Eye (tissue), 1 donor: Measurements from ENCODE around the gene DOCK6.
A peak's percentile ranks its signal among the peaks of the same experiment; 100 is the strongest.
"Not testable (repeated sequence)": the region's sequence is repeated elsewhere in the genome, so short reads cannot be mapped to it uniquely, and the experiment has no call there.

Experiments
- DNase-seq: peaks from one replicate; pipeline ENCODE4 v3.0.0-alpha.2; 2015

The DOCK6 gene

DNA sequence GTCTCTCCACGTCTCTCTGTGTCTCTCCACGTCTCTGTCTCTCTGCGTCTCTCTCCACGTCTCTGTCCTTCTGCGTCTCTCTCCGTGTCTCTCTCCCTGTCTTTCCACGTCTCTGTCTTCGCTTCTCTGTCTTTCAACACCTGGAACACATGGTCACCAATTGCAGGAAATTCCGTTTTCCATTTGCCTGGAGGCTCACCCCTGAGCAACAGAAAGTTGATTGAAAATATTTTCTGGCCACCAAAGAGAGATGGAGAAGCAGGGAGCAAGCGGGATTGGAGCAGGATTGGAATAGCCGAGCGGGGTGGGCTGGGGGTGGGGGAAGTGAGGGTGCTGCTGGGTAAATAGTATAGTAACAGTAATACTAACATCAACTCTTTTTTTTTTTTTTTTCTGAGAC, 66.6 kb downstream of the DOCK6 start:
- DNase-seq = no peak

DNA sequence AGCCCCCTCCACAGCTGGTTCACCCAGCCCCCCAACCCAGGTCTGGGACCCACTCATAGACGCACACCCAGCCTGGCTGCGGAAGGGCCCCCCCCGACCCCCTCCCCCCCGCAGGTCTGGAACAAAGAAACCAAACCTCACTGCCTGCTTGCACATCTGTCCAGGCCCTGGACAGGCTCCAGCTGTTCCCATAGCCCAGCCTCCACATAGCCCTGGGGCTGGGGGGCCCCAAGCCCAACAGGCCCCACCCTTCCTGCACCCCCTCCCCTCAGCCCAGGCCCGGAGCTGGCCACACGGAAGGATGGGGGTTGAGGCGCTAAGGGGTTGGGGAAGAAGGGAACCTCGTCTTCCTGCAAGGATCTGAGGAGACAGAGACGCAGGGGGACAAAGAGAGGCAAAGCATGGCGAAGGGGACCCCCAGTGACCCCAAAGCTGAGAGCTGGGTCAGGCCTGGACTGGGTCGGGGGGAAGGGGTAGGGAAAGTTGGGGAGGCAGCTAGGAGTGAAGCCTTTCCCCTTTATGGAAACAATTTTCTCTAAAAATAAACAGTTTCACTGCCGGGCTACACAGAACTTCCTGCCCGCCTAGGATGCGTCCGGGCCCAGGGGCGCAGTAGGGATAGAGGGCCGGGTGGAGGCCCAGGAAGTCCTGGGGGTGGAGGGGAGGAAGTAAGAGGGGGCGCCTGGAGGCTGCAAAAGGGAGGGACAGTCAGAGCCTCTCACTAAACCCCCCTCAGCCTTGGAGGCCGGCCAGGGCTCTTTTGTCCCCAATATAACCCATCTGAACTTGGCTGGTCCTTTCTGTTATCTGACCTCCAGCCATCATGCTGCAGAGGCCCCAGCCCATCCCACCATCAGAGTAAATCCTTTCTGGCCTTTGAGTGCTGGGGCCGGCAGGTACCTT, 67.4 kb downstream of the DOCK6 start:
- peak; percentile 58 for DNase-seq

DNA sequence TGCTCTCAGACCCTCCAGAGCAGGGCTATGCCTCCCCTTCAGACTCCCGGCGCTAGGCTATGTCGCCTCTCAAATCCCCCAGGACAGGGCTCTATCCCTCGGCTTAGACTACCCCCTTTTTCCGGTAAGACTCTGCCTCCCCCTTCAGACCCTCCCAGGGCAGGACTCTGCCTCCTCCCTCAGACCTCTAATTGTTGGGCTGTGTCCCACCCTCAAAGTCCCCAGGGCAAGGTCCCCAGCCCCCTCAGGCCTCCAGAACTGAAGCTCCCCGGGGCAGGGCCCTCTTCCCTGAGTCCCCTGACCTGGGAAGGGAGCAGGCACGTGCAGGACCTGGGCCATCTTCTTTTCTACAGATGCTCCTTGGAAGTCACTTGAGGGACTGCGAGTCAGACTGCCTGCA, 68.2 kb downstream of the DOCK6 start:
- no peak for DNase-seq

DNA sequence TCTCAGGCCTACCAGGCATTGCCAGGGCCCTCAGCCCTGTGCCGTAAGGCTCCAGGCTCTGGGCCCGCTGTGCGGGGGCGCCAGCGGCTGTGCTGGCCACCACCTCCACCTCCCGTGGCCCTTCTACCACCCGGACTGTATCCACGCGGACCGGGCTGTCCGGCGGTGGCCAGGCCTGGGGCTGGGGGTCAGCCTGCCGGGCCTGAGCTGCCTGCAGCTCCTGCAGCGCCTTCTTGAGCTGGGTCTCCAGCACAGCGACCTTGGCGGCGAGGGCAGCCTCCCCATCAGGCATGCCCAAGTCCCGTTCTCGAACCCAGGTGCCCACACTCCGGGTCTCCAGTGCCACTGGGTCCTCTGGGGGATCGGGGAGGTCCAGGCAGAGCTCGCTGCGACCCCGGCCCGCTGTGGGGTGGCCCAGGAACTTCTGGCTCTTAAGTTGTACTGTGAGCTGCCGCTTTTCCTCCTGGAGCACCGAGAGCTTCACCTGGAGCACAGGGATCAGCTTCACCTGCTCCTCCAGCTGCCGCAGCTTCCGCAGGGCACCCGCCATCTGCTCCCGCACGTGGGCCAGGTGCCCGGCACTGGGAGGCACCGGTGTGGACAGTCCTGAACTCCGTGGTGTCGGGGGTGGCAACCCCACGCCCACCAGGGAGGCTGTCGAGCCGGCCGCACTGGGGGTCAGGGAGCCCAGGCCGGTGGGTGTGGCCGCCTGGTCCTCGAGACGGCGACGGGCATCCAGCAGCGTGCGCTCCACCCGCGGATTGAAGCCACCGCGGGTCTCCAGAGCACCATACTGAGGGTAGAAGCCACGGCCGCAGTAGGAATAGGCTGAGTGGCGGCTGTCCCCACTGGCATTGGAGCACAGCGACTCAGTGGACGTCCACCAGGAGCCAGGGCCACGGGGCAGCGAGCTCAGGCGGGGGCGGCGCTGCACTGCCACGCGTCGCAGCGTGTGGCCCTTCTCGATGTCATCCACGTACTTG, 69.1 kb downstream of the DOCK6 start:
- no peak for DNase-seq

DNA sequence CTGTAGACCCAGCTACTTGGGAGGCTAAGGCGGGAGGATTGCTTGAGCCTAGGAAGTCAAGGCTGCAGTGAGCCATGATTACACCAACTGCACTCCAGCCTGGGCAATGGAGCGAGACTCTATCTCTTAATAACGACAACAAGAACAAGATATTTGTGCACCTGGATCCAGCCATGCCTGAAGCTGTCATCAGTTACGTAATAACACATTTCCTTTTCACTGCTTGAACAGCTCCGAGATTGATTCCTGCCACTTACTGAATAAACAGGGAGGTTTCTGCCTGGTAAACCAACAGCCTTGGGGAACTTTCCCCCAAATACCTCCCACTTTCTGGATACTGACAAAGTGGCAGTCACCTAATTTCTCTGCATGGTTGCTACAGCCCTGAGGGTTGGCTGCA, 70.4 kb downstream of the DOCK6 start:
- DNase-seq = no peak

DNA sequence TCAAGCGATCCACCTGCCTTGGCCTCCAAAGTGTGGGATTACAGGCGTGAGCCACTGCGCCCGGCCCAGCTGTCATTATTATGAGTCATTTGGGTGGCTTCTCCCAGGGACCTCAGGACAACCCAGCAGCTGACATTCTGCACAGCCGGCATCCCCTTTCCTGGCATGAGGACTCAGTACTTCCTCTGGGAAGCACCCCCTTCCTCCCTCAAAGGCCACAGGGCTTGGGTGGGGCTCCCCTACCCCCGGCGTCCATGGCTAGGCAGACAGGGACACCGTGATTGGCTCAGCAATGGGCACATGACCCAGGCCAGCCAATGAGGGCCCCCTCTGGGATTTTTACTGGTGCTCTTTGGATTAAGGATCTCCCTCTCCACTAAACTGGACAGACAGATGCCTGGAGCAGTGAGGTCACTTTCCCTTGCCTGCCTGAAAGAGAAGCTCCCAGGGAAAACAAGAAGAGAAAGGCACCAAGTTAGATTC, 71.0 kb downstream of the DOCK6 start:
- peak; percentile 32 for DNase-seq

DNA sequence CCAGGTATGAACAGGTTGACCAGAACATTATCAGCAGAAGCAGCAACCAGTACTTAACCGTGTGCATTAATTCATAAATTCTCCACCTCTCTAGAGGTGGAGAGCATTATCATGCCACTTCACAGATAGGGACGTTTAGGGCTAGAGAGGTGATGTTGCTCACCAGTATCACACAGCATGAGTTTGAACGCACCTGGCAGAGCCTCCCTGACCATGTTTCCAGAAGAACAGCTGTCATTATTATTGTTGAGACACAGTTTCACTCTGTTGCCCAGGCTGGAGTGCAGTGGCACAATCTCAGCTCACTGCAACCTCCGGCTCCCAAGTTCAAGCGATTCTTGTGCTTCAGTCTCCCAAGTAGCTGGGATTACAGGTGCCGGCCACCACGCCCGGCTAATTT, 71.8 kb downstream of the DOCK6 start:
- no peak for DNase-seq

DNA sequence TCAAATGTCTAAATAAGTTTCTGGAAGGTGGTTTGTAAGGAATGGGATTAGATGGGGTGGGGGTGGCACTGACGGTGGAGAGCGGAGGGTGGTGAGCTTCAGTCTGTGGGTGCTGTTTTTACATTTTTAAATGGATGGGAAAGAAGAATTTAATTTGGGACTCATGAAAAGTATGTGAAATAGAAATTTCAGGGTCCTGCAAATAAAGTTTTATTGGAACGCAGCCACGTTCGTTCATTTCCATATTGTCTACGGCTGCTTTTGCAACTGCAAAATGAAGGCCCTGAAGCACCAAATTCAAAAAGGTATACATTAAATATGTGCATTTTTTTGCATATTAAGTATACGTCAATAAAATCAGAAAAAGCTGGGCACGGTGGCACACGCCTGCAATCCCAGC, 74.9 kb downstream of the DOCK6 start:
- DNase-seq = no peak

DNA sequence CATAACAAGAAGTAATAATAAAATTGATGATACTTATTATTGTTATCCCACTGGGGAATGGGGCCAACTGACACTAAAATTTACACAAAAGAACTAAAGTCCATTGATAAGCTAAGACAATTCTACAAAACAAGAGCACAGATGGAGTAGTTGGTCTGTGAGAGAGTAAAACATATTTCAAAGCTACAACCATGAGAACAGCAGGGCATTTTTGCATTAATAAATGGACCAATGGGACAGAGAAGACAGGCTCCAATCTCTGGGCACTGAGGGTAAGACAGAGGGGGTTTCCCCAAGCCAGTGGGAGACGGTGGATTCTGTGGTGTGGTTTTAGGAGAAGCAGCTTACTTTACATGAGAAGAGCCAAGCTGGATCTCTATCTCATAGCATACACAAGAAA, 79.3 kb downstream of the DOCK6 start:
- DNase-seq = no peak

DNA sequence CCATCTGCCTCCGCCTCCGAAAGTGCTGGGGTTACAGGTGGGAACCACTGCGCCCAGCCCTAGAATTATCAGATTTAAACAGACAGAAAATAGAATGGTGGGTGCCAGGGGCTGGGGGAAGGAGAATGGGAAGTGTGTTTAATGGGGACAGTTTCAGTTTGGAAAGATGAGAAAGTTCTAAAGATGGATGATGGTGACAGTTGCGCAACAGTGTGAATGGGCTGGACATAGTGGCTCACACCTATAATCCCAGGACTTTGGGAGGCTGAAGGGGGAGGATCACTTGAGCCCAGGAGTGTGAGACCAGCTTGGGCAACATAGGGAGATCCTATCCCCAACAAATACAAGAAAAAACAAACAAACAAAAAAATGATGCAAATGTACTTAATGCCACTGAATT, 80.8 kb downstream of the DOCK6 start:
- DNase-seq = no peak

DNA sequence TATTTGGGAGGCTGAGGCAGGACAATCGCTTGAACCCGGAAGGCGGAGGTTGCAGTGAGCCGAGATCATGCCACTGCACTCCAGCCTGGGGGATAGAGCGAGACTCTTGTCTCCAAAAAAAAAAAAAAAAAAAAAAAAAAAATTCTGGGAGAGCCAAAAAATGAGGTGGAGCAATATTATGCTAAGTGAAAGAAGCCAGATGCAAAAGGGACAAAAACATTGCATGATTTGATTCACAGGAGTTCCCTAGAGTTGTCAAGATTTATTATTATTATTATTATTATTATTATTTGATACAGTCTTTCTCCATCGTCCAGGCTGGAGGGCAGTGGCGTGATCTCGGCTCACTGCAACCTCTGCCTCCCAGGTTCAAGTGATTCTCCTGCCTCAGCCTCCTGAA, 81.3 kb downstream of the DOCK6 start:
- DNase-seq = not testable (repeated sequence)

DNA sequence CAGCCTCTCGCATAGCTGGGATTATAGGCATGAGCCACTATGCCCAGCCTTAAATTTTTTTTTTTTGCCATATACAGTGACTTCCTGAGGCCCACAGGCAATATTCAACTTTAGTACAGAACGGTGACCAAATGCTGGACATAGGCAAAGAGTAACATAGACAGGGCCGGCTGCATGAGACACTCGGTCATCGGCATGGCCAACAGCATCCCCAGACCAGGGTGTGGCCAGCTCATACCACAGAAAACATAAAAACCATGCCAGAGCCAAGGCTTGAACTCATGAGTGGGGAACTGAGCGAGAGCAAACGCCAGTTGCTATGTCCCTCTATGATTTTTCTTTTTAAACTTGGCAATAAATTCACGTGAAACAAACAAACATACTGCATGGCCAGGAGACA, 82.0 kb downstream of the DOCK6 start:
- no peak for DNase-seq

DNA sequence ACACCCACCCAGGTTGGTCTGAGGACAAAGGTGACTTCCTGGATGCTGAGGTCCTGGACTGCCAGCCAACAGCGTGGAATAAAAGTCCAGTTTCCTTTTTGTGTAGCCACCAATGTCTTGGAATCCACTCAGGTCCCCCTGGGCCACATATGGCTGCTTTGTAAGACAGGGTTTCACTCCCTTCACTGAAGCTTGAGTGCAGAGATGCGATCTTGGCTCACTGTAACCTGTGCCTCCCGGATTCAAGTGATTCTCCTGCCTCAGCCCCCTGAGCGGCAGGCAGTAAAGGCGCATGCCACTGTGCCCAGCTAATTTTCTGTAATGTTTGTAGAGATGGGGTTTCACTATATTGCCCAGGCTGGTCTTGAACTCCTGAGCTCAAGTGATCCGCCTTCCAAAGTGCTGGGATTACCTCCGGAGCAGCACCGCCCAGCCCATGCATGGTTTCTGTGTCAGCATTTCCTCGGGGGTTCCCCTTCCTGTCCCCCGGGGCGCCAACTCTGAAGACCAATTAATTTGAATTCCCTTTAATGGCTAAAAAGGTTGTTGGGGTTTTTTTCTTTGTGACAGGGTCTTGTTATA, 82.5 kb downstream of the DOCK6 start:
- DNase-seq = no peak

DNA sequence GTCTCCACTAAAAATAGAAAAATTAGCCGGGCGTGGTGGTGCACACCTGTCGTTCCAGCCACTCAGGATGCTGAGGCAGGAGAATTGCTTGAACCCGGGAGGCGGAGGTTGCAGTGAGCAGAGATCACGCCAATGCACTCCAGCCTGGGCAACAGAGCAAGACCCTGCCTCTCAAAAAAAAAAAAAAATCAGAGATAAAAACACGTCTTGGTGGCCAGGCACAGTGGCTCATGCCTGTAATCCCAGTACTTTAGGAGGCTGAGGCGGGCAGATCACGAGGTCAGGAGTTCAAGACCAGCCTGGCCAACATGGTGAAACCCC, 83.2 kb downstream of the DOCK6 start:
- not testable (repeated sequence) for DNase-seq

DNA sequence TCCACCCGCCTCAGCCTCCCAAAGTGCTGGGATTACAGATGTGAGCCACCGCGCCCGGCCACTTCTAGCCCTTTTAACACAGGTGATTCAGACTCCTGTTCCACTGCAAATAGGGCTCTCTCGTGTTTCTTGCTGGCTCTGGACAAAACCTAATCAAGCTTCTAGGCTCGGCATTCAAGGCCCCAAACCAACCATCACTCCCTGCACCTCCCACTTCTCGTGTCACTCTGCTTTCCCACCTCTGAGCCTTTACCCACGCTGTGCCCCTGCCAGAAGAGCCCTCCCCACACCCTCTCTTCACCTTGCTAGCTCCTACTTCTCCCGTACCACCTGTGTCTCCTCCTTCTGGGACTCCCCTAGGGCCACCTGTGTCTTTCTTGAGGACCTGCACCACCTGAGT, 84.7 kb downstream of the DOCK6 start:
- no peak for DNase-seq

DNA sequence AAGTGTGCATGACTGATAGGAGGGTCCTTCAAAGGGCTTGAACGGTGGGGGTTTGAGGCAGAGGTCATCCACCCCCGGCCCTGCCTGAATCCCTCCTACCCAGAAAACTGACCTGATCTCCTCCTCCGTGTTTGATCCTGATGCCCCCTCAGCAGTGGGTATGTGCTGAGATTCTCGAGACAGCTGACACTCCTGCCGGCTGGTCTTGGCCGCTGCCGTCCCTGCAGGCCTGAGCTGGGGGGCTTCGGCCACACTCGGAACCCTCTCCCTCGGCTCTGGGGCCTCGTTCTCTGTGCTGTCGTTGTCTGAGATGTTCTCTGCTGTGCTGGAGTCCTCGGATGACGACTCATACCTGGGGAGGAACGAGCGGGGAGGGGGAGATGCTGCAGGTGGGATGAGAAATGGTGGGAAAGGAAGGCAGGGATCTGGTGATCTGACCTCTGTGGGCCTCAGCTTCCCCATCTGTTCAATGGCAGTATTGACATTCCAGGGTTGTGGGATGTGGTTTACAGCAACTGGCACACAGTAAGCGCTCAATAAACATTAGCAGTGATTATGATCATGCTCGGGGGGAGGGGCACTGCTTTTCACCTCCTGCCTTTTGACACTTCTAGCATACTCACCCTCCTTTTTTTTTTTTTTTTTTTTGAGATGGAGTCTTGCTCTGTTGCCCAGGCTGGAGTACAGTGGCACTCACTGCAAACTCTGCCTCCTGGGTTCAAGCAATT, 85.7 kb downstream of the DOCK6 start:
- DNase-seq = no peak

DNA sequence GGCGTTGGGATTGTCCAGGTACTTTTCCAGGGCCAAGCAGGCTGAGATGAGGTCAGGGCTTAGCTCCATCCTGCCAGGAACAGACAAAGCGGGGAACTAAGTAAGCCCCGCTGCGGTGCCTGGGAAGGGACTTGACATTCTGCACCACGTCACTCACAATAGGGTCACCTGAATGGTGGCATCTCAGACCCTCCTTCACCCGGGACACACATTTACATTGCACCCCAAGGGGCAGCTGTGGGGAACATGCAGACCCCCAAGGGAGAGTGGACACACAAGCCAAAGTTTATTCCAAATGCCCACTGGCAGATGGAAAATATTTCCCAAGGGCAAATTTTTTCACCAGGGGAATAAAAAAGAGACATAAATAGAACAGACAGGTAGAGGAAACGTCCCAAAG, 86.4 kb downstream of the DOCK6 start:
- no peak for DNase-seq

DNA sequence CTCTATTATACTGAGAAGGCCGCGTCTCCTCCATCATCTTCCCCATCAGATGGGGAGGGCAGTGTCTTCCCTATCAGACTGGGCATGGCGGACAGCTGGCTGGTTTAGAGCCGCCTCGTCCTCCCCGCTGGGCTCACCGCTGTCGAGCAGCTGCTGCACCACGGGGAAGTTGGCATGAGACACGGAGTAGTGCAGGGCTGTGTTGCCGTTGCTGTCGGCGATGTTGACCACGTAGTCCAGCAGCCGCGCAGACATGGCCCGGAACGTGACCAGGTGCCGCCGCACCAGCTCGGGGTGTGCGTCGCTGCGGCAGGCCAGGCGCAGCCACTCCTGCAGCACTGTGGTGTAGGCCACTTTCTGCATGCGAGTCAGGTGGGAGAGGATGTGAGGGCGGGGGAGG, 88.0 kb downstream of the DOCK6 start:
- no peak for DNase-seq

DNA sequence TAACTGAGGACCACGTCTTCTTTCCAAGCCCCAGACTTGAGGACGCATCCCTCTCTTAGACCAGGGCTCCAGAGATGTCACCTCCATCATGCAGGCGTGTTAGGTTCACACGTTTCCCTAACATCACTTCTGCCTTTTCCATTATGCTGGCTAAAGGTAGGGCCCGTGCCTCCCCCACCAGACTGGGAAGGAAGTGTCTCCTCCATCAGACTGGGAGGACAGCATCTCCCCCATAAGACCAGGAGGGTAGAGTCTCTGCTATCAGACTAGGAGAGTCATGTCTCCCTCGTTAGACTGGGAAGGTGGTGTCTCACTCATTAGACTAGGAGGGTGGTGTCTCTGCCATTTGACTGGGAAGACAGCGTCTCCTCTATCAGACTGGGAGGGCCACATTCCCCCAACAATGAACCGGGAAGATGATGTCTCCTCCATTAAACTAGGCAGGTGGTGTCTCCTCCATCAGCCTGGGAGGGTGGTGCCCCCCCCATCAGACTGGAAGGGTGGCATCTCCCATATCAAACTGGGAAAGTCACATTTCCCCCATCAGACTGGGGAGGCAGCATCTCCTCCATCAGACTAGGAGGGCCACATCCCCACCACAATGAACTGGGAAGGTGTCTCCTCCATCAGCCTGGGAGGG, 88.7 kb downstream of the DOCK6 start:
- no peak for DNase-seq

DNA sequence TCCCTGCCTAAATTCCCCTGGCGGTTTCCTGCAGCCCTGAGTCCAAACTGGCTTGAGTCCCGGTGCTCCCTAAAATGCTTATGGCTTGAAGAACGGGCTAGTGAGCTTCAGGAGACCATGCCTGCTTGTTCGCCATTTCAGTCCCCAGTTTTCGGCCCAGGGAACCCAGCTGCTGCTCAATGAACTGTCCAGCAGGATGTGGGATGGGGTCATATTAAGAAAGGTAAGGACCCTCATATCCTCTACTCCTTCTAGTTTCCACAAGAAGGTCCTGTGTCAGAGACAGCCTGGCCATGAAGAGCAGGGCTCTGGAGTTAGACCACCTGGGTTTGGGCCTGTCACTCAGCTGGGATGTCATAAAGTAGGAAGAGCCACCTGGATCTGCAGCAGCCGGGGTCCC, 89.7 kb downstream of the DOCK6 start:
- no peak for DNase-seq

DNA sequence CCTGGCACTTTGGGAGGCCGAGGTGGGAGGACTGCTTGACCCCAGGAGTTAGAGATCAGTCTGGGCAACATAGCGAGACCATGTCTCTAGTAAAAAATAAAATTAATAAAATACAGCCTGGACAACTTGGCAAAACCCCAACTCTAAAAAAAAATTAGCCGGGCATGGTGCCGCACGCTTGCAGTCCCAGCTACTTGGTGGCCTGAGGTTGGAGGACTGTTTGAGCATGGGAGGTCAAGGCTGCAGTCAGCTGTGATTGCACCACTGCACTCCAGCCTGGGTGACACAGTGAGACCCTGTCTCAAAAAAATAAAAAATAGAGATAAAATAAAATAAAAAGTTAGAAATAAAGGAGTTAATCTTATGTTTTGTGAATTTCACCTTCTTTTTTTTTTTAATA, 91.2 kb downstream of the DOCK6 start:
- DNase-seq = no peak
